ENCODE data around the gene COIL.

GRCh38 chr17:56926270-56926669 lies 34.6 kb downstream of the COIL start:
- TF ChIP-seq, protein P1, sequence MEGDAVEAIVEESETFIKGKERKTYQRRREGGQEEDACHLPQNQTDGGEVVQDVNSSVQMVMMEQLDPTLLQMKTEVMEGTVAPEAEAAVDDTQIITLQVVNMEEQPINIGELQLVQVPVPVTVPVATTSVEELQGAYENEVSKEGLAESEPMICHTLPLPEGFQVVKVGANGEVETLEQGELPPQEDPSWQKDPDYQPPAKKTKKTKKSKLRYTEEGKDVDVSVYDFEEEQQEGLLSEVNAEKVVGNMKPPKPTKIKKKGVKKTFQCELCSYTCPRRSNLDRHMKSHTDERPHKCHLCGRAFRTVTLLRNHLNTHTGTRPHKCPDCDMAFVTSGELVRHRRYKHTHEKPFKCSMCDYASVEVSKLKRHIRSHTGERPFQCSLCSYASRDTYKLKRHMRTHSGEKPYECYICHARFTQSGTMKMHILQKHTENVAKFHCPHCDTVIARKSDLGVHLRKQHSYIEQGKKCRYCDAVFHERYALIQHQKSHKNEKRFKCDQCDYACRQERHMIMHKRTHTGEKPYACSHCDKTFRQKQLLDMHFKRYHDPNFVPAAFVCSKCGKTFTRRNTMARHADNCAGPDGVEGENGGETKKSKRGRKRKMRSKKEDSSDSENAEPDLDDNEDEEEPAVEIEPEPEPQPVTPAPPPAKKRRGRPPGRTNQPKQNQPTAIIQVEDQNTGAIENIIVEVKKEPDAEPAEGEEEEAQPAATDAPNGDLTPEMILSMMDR (IDR thresholded peaks at IDR 0.05; ENCODE audit: low read depth, low read length, missing input control) = no peak
- no peak for TF ChIP-seq RXRA (IDR thresholded peaks at IDR 0.05)
- no peak for TF ChIP-seq ATF3 (IDR thresholded peaks at IDR 0.05)
- no peak for TF ChIP-seq RAD21 (IDR thresholded peaks at IDR 0.05)
- TF ChIP-seq SP1 (IDR thresholded peaks at IDR 0.05) = no peak
- TF ChIP-seq, protein P2, sequence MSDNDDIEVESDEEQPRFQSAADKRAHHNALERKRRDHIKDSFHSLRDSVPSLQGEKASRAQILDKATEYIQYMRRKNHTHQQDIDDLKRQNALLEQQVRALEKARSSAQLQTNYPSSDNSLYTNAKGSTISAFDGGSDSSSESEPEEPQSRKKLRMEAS (IDR thresholded peaks at IDR 0.05) = no peak
- TF ChIP-seq GABPA (IDR thresholded peaks at IDR 0.05 in 1 of 2, conservative IDR thresholded peaks at IDR 0.05 in 1 of 2) = no peak
- TF ChIP-seq EGR1 (IDR thresholded peaks at IDR 0.05; ENCODE audit: low read depth in 2 of 2) = no peak
